Stimulated activated memory B cell treated with anti-CD40 and anti-IgM and Interleukin-4, amounts not matched to agents 10 μg/mL and 1 μg/mL and 100 μg/mL, for 72 hours (primary cell): ENCODE data around the gene EGFL7.

Experiments used
- ATAC-seq: fragments of 150-1000 bp; cut with Tn5 transposase; 2 replicates; pipeline ENCODE4 v1.10.0; 2021
- H3K27ac Mint-ChIP-seq: one replicate; pipeline ENCODE4 v1.8.0; 2022; ENCODE audit warnings: mild to moderate bottlenecking, mixed read lengths
- H3K27me3 Mint-ChIP-seq: one replicate; pipeline ENCODE4 v1.8.0; 2022; ENCODE audit warnings: mixed read lengths
- H3K36me3 Mint-ChIP-seq: one replicate; pipeline ENCODE4 v1.8.0; 2022; ENCODE audit warnings: mixed read lengths
- H3K4me1 Mint-ChIP-seq: one replicate; pipeline ENCODE4 v1.8.0; 2022; ENCODE audit warnings: mixed read lengths
- H3K4me3 Mint-ChIP-seq: one replicate; pipeline ENCODE4 v1.8.0; 2022; ENCODE audit warnings: mild to moderate bottlenecking, moderate library complexity, mixed read lengths
- H3K9me3 Mint-ChIP-seq: one replicate; pipeline ENCODE4 v1.8.0; 2022; ENCODE audit warnings: mixed read lengths

EGFL7 gene

GRCh38 chr9:136670576-136671253 lies 8.0 kb downstream of the EGFL7 start:
- peaks cover 43% of the 10 kb centered on the region for H3K27me3 Mint-ChIP-seq
- no peak overlapping the region for H3K4me3 Mint-ChIP-seq
- no peaks in the 10 kb centered on the region for H3K36me3 Mint-ChIP-seq
- H3K27ac Mint-ChIP-seq = no peak overlapping the region
- no peaks in the 10 kb centered on the region for H3K9me3 Mint-ChIP-seq
- no peak for ATAC-seq
- H3K4me1 Mint-ChIP-seq = peaks cover 17% of the 10 kb centered on the region

GRCh38 chr9:136671254-136671614 lies 8.5 kb downstream of the EGFL7 start:
- Mint-ChIP-seq H3K4me1 (peaks cover 17% of the 10 kb centered on the region), H3K27ac (no peak overlapping the region), H3K27me3 (peaks cover 43% of the 10 kb centered on the region), H3K36me3 (no peaks in the 10 kb centered on the region), H3K4me3 (no peak overlapping the region), H3K9me3 (no peaks in the 10 kb centered on the region)
- ATAC-seq = no peak

GRCh38 chr9:136671646-136672430 lies 9.1 kb downstream of the EGFL7 start:
- Mint-ChIP-seq H3K4me1 (peaks cover 14% of the 10 kb centered on the region), H3K9me3 (no peaks in the 10 kb centered on the region), H3K4me3 (no peak overlapping the region), H3K27ac (no peak overlapping the region), H3K27me3 (peaks cover 43% of the 10 kb centered on the region), H3K36me3 (peaks cover 2% of the 10 kb centered on the region)
- ATAC-seq = no peak

- no peak overlapping the region for H3K27ac Mint-ChIP-seq
- H3K4me3 Mint-ChIP-seq = no peak overlapping the region
- H3K4me1 Mint-ChIP-seq = peaks cover 13% of the 10 kb centered on the region
- H3K27me3 Mint-ChIP-seq = peaks cover 41% of the 10 kb centered on the region
- ATAC-seq = no peak
- H3K9me3 Mint-ChIP-seq = no peaks in the 10 kb centered on the region
- peaks cover 5% of the 10 kb centered on the region for H3K36me3 Mint-ChIP-seq
Measured at GRCh38 chr9:136672431-136673087, 9.8 kb downstream of the EGFL7 start.

GRCh38 chr9:136673088-136673974 lies 10.6 kb downstream of the EGFL7 start:
- H3K9me3 Mint-ChIP-seq = no peaks in the 10 kb centered on the region
- peaks cover 5% of the 10 kb centered on the region for H3K36me3 Mint-ChIP-seq
- H3K27me3 Mint-ChIP-seq = peaks cover 33% of the 10 kb centered on the region
- H3K27ac Mint-ChIP-seq = no peak overlapping the region
- no peak for ATAC-seq
- H3K4me1 Mint-ChIP-seq = peaks cover 13% of the 10 kb centered on the region
- no peak overlapping the region for H3K4me3 Mint-ChIP-seq

GRCh38 chr9:136673975-136674785 lies 11.5 kb downstream of the EGFL7 start:
- peaks cover 9% of the 10 kb centered on the region for H3K4me1 Mint-ChIP-seq
- H3K27me3 Mint-ChIP-seq = peaks cover 25% of the 10 kb centered on the region
- H3K9me3 Mint-ChIP-seq = no peaks in the 10 kb centered on the region
- peaks cover 5% of the 10 kb centered on the region for H3K36me3 Mint-ChIP-seq
- H3K4me3 Mint-ChIP-seq = no peak overlapping the region
- no peak overlapping the region for H3K27ac Mint-ChIP-seq
- no peak for ATAC-seq

- ATAC-seq = no peak
- no peaks in the 10 kb centered on the region for H3K9me3 Mint-ChIP-seq
- H3K27ac Mint-ChIP-seq = no peak overlapping the region
- no peak overlapping the region for H3K4me3 Mint-ChIP-seq
- H3K36me3 Mint-ChIP-seq = peaks cover 5% of the 10 kb centered on the region
- peaks cover 18% of the 10 kb centered on the region for H3K27me3 Mint-ChIP-seq
- peaks cover 15% of the 10 kb centered on the region for H3K4me1 Mint-ChIP-seq
Measured at GRCh38 chr9:136674786-136675349, 12.2 kb downstream of the EGFL7 start.

GRCh38 chr9:136675477-136676296 lies 13.0 kb downstream of the EGFL7 start:
- H3K27me3 Mint-ChIP-seq = peaks cover 10% of the 10 kb centered on the region
- H3K36me3 Mint-ChIP-seq = peaks cover 5% of the 10 kb centered on the region
- ATAC-seq = no peak
- no peaks in the 10 kb centered on the region for H3K9me3 Mint-ChIP-seq
- no peak overlapping the region for H3K4me3 Mint-ChIP-seq
- no peak overlapping the region for H3K27ac Mint-ChIP-seq
- H3K4me1 Mint-ChIP-seq = peaks cover 15% of the 10 kb centered on the region

GRCh38 chr9:136676297-136676794 lies 13.6 kb downstream of the EGFL7 start:
- Mint-ChIP-seq H3K27me3 (peaks cover 6% of the 10 kb centered on the region), H3K36me3 (peaks cover 5% of the 10 kb centered on the region), H3K27ac (no peak overlapping the region), H3K4me1 (peaks cover 14% of the 10 kb centered on the region), H3K4me3 (no peak overlapping the region), H3K9me3 (no peaks in the 10 kb centered on the region)
- ATAC-seq = no peak

- Mint-ChIP-seq H3K36me3 (peaks cover 5% of the 10 kb centered on the region), H3K27me3 (no peaks in the 10 kb centered on the region), H3K9me3 (no peaks in the 10 kb centered on the region), H3K4me3 (no peak overlapping the region), H3K27ac (no peak overlapping the region), H3K4me1 (peaks cover 9% of the 10 kb centered on the region)
- ATAC-seq = no peak
Measured at GRCh38 chr9:136676920-136677686, 14.4 kb downstream of the EGFL7 start.

- no peaks in the 10 kb centered on the region for H3K27me3 Mint-ChIP-seq
- peaks cover 9% of the 10 kb centered on the region for H3K4me1 Mint-ChIP-seq
- peaks cover 5% of the 10 kb centered on the region for H3K36me3 Mint-ChIP-seq
- no peak for ATAC-seq
- no peak overlapping the region for H3K27ac Mint-ChIP-seq
- H3K9me3 Mint-ChIP-seq = no peaks in the 10 kb centered on the region
- no peak overlapping the region for H3K4me3 Mint-ChIP-seq
Measured at GRCh38 chr9:136678034-136678433, 15.3 kb downstream of the EGFL7 start.

GRCh38 chr9:136678624-136679023 lies 15.9 kb downstream of the EGFL7 start:
- peaks cover 9% of the 10 kb centered on the region for H3K4me1 Mint-ChIP-seq
- ATAC-seq = no peak
- H3K9me3 Mint-ChIP-seq = no peaks in the 10 kb centered on the region
- peaks cover 5% of the 10 kb centered on the region for H3K36me3 Mint-ChIP-seq
- no peak overlapping the region for H3K27ac Mint-ChIP-seq
- H3K4me3 Mint-ChIP-seq = no peak overlapping the region
- no peaks in the 10 kb centered on the region for H3K27me3 Mint-ChIP-seq
